ENCODE results near the gene REXO5. TPM values are rescaled to one million over a fixed set of nuclear protein-coding genes. Genes with fewer than 3 reads are reported as not detected.
A peak's percentile ranks its signal among the peaks of the same experiment; 100 is the strongest.

The REXO5 gene
- total and polyA plus RNA-seq, 2 of the 13 experiments (the other 11 are each of a cell fraction or from before 2014, with no cell fraction given): 5.9 to 13.1 TPM

DNA sequence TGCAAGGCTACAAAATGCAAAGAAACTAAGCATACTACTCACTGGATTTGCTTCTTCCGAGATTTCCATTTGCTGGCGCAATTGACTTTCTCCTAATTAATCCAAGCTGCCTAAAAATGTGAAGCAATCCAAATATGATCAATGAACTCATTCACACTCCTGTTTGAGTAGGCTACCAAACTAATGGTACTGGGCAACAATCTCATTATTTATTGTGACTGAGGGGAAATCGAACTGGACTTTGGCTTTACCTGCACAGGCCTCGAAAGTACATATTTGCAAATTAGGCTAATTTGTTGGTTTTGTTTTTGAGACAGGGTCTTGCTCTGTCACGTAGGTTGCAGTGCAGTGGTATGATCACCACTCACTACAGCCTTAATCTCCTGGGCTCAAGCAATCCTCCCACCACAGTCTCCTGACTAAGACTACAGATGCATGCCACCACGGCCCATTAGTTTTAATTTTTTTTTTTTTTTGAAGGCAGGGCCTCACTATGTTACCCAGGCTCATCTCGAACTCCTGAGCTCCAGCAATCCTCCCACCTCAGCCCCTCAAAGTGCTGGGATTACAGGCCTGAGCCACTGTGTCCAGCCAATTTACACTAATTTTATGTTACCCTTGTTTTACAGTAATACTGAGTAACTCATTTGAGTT lies 2.6 kb upstream of the REXO5 start (continued):
- TF ChIP-seq, protein P1, sequence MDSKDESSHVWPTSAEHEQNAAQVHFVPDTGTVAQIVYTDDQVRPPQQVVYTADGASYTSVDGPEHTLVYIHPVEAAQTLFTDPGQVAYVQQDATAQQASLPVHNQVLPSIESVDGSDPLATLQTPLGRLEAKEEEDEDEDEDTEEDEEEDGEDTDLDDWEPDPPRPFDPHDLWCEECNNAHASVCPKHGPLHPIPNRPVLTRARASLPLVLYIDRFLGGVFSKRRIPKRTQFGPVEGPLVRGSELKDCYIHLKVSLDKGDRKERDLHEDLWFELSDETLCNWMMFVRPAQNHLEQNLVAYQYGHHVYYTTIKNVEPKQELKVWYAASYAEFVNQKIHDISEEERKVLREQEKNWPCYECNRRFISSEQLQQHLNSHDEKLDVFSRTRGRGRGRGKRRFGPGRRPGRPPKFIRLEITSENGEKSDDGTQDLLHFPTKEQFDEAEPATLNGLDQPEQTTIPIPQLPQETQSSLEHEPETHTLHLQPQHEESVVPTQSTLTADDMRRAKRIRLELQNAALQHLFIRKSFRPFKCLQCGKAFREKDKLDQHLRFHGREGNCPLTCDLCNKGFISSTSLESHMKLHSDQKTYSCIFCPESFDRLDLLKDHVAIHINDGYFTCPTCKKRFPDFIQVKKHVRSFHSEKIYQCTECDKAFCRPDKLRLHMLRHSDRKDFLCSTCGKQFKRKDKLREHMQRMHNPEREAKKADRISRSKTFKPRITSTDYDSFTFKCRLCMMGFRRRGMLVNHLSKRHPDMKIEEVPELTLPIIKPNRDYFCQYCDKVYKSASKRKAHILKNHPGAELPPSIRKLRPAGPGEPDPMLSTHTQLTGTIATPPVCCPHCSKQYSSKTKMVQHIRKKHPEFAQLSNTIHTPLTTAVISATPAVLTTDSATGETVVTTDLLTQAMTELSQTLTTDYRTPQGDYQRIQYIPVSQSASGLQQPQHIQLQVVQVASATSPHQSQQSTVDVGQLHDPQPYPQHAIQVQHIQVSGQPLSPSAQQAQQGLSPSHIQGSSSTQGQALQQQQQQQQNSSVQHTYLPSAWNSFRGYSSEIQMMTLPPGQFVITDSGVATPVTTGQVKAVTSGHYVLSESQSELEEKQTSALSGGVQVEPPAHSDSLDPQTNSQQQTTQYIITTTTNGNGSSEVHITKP (CRISPR knock-in tag; IDR thresholded peaks at IDR 0.05; ENCODE audit: low read depth): no peak
- TF ChIP-seq GPN1 (CRISPR knock-in tag; IDR thresholded peaks at IDR 0.05; ENCODE audit: borderline replicate concordance) (no peak), ZNF460 (CRISPR knock-in tag; IDR thresholded peaks at IDR 0.05; ENCODE audit: borderline replicate concordance) (no peak), ZNF546 (CRISPR knock-in tag; conservative IDR thresholded peaks at IDR 0.05) (peak; percentile 62; the same call in 1 of the 2 replicates), ATF7-NPFF (CRISPR knock-in tag; IDR thresholded peaks at IDR 0.05; ENCODE audit: low read depth) (peak; percentile 49; the same call in 1 of the 2 replicates), ZNF782 (CRISPR knock-in tag; IDR thresholded peaks at IDR 0.05; ENCODE audit: borderline replicate concordance) (no peak), PRDM15 (CRISPR knock-in tag; IDR thresholded peaks at IDR 0.05) (no peak), ZFYVE20 (CRISPR knock-in tag; IDR thresholded peaks at IDR 0.05; ENCODE audit: borderline replicate concordance, low read depth) (no peak), ZNF234 (CRISPR knock-in tag; conservative IDR thresholded peaks at IDR 0.05) (peak; percentile 6; the same call in 1 of the 2 replicates), FOXP4 (CRISPR knock-in tag; IDR thresholded peaks at IDR 0.05) (peak; percentile 97), HNF4A (CRISPR knock-in tag; IDR thresholded peaks at IDR 0.05) (peak; percentile 93), MAZ (IDR thresholded peaks at IDR 0.05; ENCODE audit: borderline replicate concordance, low read depth, low read length) (no peak), MAZ (CRISPR knock-in tag; IDR thresholded peaks at IDR 0.05; ENCODE audit: low read depth) (peak; percentile 47; the same call in 1 of the 2 replicates), DMAP1 (CRISPR knock-in tag; IDR thresholded peaks at IDR 0.05) (no peak; the same call in 1 of the 2 replicates), CBX2 (IDR thresholded peaks at IDR 0.05; ENCODE audit: low read depth, low read length) (no peak), CBX2 (CRISPR knock-in tag; IDR thresholded peaks at IDR 0.05; ENCODE audit: low read depth) (no peak)
- TF ChIP-seq, protein P2, sequence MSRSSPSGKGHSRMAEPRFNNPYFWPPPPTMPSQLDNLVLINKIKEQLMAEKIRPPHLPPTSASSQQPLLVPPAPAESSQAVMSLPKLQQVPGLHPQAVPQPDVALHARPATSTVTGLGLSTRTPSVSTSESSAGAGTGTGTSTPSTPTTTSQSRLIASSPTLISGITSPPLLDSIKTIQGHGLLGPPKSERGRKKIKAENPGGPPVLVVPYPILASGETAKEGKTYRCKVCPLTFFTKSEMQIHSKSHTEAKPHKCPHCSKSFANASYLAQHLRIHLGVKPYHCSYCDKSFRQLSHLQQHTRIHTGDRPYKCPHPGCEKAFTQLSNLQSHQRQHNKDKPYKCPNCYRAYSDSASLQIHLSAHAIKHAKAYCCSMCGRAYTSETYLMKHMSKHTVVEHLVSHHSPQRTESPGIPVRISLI (CRISPR knock-in tag; IDR thresholded peaks at IDR 0.05; ENCODE audit: borderline replicate concordance): peak; percentile 86
- TF ChIP-seq, protein P3, sequence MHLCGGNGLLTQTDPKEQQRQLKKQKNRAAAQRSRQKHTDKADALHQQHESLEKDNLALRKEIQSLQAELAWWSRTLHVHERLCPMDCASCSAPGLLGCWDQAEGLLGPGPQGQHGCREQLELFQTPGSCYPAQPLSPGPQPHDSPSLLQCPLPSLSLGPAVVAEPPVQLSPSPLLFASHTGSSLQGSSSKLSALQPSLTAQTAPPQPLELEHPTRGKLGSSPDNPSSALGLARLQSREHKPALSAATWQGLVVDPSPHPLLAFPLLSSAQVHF (CRISPR knock-in tag; IDR thresholded peaks at IDR 0.05): no peak

Measured in HepG2 (cell line).